HepG2 (cell line): Measurements from ENCODE around the gene PHRF1. TPM values are rescaled to one million over a fixed set of nuclear protein-coding genes. Genes with fewer than 3 reads are reported as not detected.
"Not testable (repeated sequence)": the region's sequence is repeated elsewhere in the genome, so short reads cannot be mapped to it uniquely, and the experiment has no call there.

Experiments used
- ATAC-seq: fragments of 200-7000 bp; cut with Tn5 transposase; 3 replicates; pipeline ENCODE4 v1.9.1; 2020; ENCODE audit warnings: mild to moderate bottlenecking, moderate library complexity
- BruUV-seq: library from RNA; stranded (reverse); fragments of 400-500 nt; replicated peaks from 2 replicates; lab custom pipeline; 2021; lab: Mats Ljungman, UMichigan
- CTCF ChIA-PET: fragments of 300-600 bp; formaldehyde crosslinking; extraction: SDS; loops from one replicate; lab custom pipeline; 2021; ENCODE audit warnings: low total read pairs, inconsistent platforms, low intra/inter-chr PET ratio; lab: Yijun Ruan, JAX
- POLR2A ChIA-PET: fragments of 350-600 bp; sonication (Branson Sonifier 250); formaldehyde crosslinking; loops from one replicate; lab custom pipeline; 2020; ENCODE audit warnings: antibody characterized with exemption, inconsistent platforms; lab: Yijun Ruan, JAX
- DNase-seq: peaks from one replicate; pipeline ENCODE4 v3.0.0-alpha.2; 2015; ENCODE audit warnings: low spot score
- FAIRE-seq: peaks from 3 replicates; lab custom pipeline; 2011; peaks lifted over from hg19 to GRCh38; lab: Jason Lieb, UNC
- H2AFZ ChIP-seq: one replicate; pipeline ENCODE4 v1.6.1; 2011; ENCODE audit warnings: low read length, inconsistent platforms
- H3K27ac ChIP-seq: fragments of 300-600 bp; 3 replicates; pipeline ENCODE4 v1.8.0; 2011; ENCODE audit warnings: mixed run types, mild to moderate bottlenecking, mixed read lengths, low read length, inconsistent platforms; ENCODE audit not compliant: insufficient read depth; ENCODE audit errors: extremely low read length
- H3K27me3 ChIP-seq, 2 experiments: fragments of 200-600 bp in 1 of 2; 2 replicates in 1 of 2; 3 replicates in 1 of 2; pipeline versions ENCODE4 v1.6.0 to v1.8.0; 2011; ENCODE audit warnings: low read length in 2 of 2, mild to moderate bottlenecking in 2 of 2, moderate library complexity in 2 of 2, inconsistent platforms in 1 of 2; ENCODE audit not compliant: insufficient read depth in 2 of 2, control insufficient read depth in 1 of 2
- H3K36me3 ChIP-seq, 2 experiments: fragments of 200-600 bp in 1 of 2; replicated peaks in 1 of 2; 2 replicates in 1 of 2; 3 replicates in 1 of 2; pipeline versions ENCODE4 v1.5.1 to v1.8.0; 2011; ENCODE audit warnings: low read length in 2 of 2, inconsistent platforms in 1 of 2; ENCODE audit not compliant: insufficient read depth in 2 of 2, control insufficient read depth in 1 of 2
- H3K4me1 ChIP-seq: 2 replicates; pipeline ENCODE4 v1.5.1; 2012; ENCODE audit warnings: low read length, inconsistent platforms; ENCODE audit not compliant: insufficient read depth
- H3K4me2 ChIP-seq: 2 replicates; pipeline ENCODE4 v1.6.0; 2011; ENCODE audit warnings: low read depth, low read length, inconsistent platforms
- H3K4me3 ChIP-seq, 3 experiments: fragments of 200-600 bp in 1 of 3; sonication (generic), shearing (Covaris generic) in 1 of 3; replicated peaks in 1 of 3; 2 replicates each; pipeline ENCODE4 v1.5.1; 2011 to 2016; ENCODE audit warnings: low read length in 3 of 3, inconsistent platforms in 2 of 3, low read depth in 2 of 3, mild to moderate bottlenecking in 2 of 3, control low read depth in 1 of 3, mixed read lengths in 1 of 3; ENCODE audit not compliant: insufficient read depth in 1 of 3
- H3K79me2 ChIP-seq: one replicate; pipeline ENCODE4 v1.6.1; 2011; ENCODE audit warnings: low read length, inconsistent platforms; ENCODE audit not compliant: insufficient read depth
- H3K9ac ChIP-seq: 2 replicates; pipeline ENCODE4 v1.6.0; 2011; ENCODE audit warnings: mild to moderate bottlenecking, low read depth, low read length, inconsistent platforms; ENCODE audit not compliant: insufficient read depth
- H3K9me3 ChIP-seq: 2 replicates; pipeline ENCODE4 v1.5.1; 2012; ENCODE audit warnings: mild to moderate bottlenecking, low read length
- H4K20me1 ChIP-seq: 2 replicates; pipeline ENCODE4 v1.6.0; 2011; ENCODE audit warnings: inconsistent platforms, mild to moderate bottlenecking, low read length, moderate library complexity; ENCODE audit not compliant: insufficient read depth
- REST ChIP-seq, 2 experiments: IDR thresholded peaks; 2 replicates each; pipeline ENCODE4 v1.6.1; 2011 to 2012; ENCODE audit warnings: low read length in 2 of 2, borderline replicate concordance in 1 of 2, low read depth in 1 of 2, mild to moderate bottlenecking in 1 of 2, moderate library complexity in 1 of 2
- ZNF629 ChIP-seq: sonication (generic); formaldehyde crosslinking; conservative IDR thresholded peaks from 2 replicates; pipeline ENCODE4 v1.5.0; 2020; ENCODE audit warnings: missing genetic modification reagents
- WGBS: methylation state at CpG from one replicate; pipeline ENCODE4 v1.1.6; 2017; ENCODE audit warnings: low lambda C conversion rate; 5-methylcytosine and 5-hydroxymethylcytosine counted together
- in situ Hi-C: cut with HindIII; loops from 2 replicates; pipeline ENCODE4 v1.10.0; 2017; ENCODE audit warnings: low pct_unique_long_range_greater_than_20kb; ENCODE audit not compliant: extremely low pct_ligation_motif_present
- intact Hi-C: fragments of 100-400 bp; cut with micrococcal nuclease; formaldehyde crosslinking; loops from one replicate; pipeline ENCODE4 v1.10.0; 2022; ENCODE audit not compliant: unreplicated experiment
- polyA plus RNA-seq, 8 experiments: library from polyadenylated mRNA; depleted of rRNA in 3 of 8; stranded (reverse) in 7 of 8; unstranded in 1 of 8; fragments of >200 nt; fragmentation: Illumina TruSeq in 4 of 8; extraction: Trizol in 4 of 8; gene quantifications; 2 replicates each; pipeline versions ENCODE4 v1.2.1 to v1.2.3, GENCODE V29; 2011 to 2016; ENCODE audit warnings: low read depth in 4 of 8, missing spikeins in 1 of 8, mixed read lengths in 1 of 8; ENCODE audit not compliant: insufficient read depth in 1 of 8
- total RNA-seq, 5 experiments: library from RNA; depleted of rRNA; stranded (reverse); fragments of >200 nt; fragmentation: Illumina TruSeq; extraction: Trizol; gene quantifications; 2 replicates each; pipeline ENCODE4 v1.2.3, GENCODE V29; 2016; ENCODE audit warnings: low read depth in 1 of 5

The PHRF1 gene
- total and polyA plus RNA-seq, 2 of the 13 experiments (the other 11 are each of a cell fraction or from before 2014, with no cell fraction given) = 8.2 to 16.7 TPM

- WGBS = 94% methylated on average over 12 of the region's 14 CpGs
These were observed 76.9 kb downstream of the PHRF1 start for GRCh38 chr11:653136-653535.

GRCh38 chr11:653837-654236 lies 77.6 kb downstream of the PHRF1 start:
- H3K4me1 ChIP-seq = peaks cover 47% of the 10 kb centered on the region

More at GRCh38 chr11:653136-653535, 76.9 kb downstream of the PHRF1 start:
- H3K4me3 ChIP-seq, DNase-seq, H3K9me3 ChIP-seq, H3K4me2 ChIP-seq, FAIRE-seq, H2AFZ ChIP-seq, CTCF ChIA-PET, in situ Hi-C loops, H4K20me1 ChIP-seq, ATAC-seq, BruUV-seq, H3K27me3 ChIP-seq, POLR2A ChIA-PET, H3K79me2 ChIP-seq, H3K27ac ChIP-seq, H3K9ac ChIP-seq: not testable (repeated sequence)
- H3K36me3 ChIP-seq = peaks cover 6 to 19% of the 10 kb centered on the region in 2 experiments; a peak in 4 of 5 replicates
- peaks cover 41% of the 10 kb centered on the region for H3K4me1 ChIP-seq
- intact Hi-C loops = loop anchor here (10.0 kb wide), 1 partner anchor 52 kb away; the partner anchor contains the start of gene EPS8L2

More at GRCh38 chr11:653837-654236, 77.6 kb downstream of the PHRF1 start:
- BruUV-seq = no TSS peak
- intact Hi-C loops (loop anchor here (10.0 kb wide), 1 partner anchor 51 kb away; the partner anchor contains the start of gene EPS8L2), in situ Hi-C loops (no loop called here)
- H3K9me3 ChIP-seq = no peaks in the 10 kb centered on the region
- no peak overlapping the region for H3K9ac ChIP-seq
- H3K36me3 ChIP-seq = peaks cover 10 to 24% of the 10 kb centered on the region in 2 experiments; a peak in 4 of 5 replicates
- DNase-seq (no peak), ATAC-seq (no peak), FAIRE-seq (no peak)
- ChIA-PET CTCF (no interaction called here), POLR2A (interaction anchor here (1.3 to 1.8 kb wide), 2 partner anchors 51 to 99 kb away, joined by 4 to 6 read pairs; no protein-coding TSS in a partner anchor)
- no peak overlapping the region for H2AFZ ChIP-seq
- no peak overlapping the region for H3K27ac ChIP-seq
- H3K79me2 ChIP-seq = no peaks in the 10 kb centered on the region
- H3K4me3 ChIP-seq = no peak overlapping the region
- WGBS = 82% methylated on average over 15 of the region's 15 CpGs
- H3K4me2 ChIP-seq = no peak overlapping the region
- TF ChIP-seq REST (IDR thresholded peaks at IDR 0.05; ENCODE audit: borderline replicate concordance in 1 of 2, low read depth in 1 of 2, low read length in 2 of 2) (no peak), ZNF629 (CRISPR knock-in tag) (no peak)
- peaks cover 12% of the 10 kb centered on the region; the same call in 1 of the 2 replicates for H4K20me1 ChIP-seq
- no peaks in the 10 kb centered on the region for H3K27me3 ChIP-seq
